Measurements from ENCODE around the gene TEX48.

- TF ChIP-seq ZFP69B (tag by site-specific recombination; IDR thresholded peaks at IDR 0.05) (no peak), CTCF (tag by site-specific recombination; IDR thresholded peaks at IDR 0.05) (no peak)
These were observed 4.0 kb upstream of the TEX48 start for GRCh38 chr9:114685951-114686350.

Measured in HEK293 (cell line).